ENCODE results near the gene R3HCC1L.
"Not testable (repeated sequence)": the region's sequence is repeated elsewhere in the genome, so short reads cannot be mapped to it uniquely, and the experiment has no call there.

Gene R3HCC1L

GRCh38 chr10:98115031-98115787 is 19.2 kb upstream of the R3HCC1L start:
- Histone ChIP-seq H3K27me3 (peaks cover 54% of the 10 kb centered on the region), H3K9me3 (no peaks in the 10 kb centered on the region), H3K36me3 (no peaks in the 10 kb centered on the region), H3K4me3 (ENCODE audit: low read depth, low read length) (no peak overlapping the region), H3K4me1 (no peaks in the 10 kb centered on the region)
- no peak for TF ChIP-seq CTCF (IDR thresholded peaks at IDR 0.05; ENCODE audit: low read depth, low read length)
- no peak for DNase-seq

GRCh38 chr10:98119891-98120290 is 14.6 kb upstream of the R3HCC1L start:
- TF ChIP-seq CTCF (IDR thresholded peaks at IDR 0.05; ENCODE audit: low read depth, low read length) = no peak
- Histone ChIP-seq H3K9me3 (no peaks in the 10 kb centered on the region; the same call in 1 of the 2 replicates), H3K27me3 (peaks cover 33% of the 10 kb centered on the region), H3K4me1 (no peaks in the 10 kb centered on the region), H3K4me3 (ENCODE audit: low read depth, low read length) (no peak overlapping the region), H3K36me3 (no peaks in the 10 kb centered on the region)
- DNase-seq = no peak

- TF ChIP-seq CTCF (IDR thresholded peaks at IDR 0.05; ENCODE audit: low read depth, low read length) = no peak
- no peaks in the 10 kb centered on the region for H3K36me3 ChIP-seq
- peaks cover 4% of the 10 kb centered on the region for H3K27me3 ChIP-seq
- H3K4me1 ChIP-seq = peaks cover 8% of the 10 kb centered on the region
- H3K9me3 ChIP-seq = no peaks in the 10 kb centered on the region; the same call in 1 of the 2 replicates
- peak; percentile 22 for DNase-seq
- no peak overlapping the region for H3K4me3 ChIP-seq (ENCODE audit: low read depth, low read length)
These were observed 8.4 kb upstream of the R3HCC1L start for GRCh38 chr10:98125940-98126631.

GRCh38 chr10:98128802-98129201 is 5.7 kb upstream of the R3HCC1L start:
- no peaks in the 10 kb centered on the region for H3K27me3 ChIP-seq
- H3K9me3 ChIP-seq = no peaks in the 10 kb centered on the region
- peaks cover 8% of the 10 kb centered on the region for H3K4me1 ChIP-seq
- DNase-seq = no peak
- no peak for TF ChIP-seq CTCF (IDR thresholded peaks at IDR 0.05; ENCODE audit: low read depth, low read length)
- H3K4me3 ChIP-seq (ENCODE audit: low read depth, low read length) = no peak overlapping the region
- no peaks in the 10 kb centered on the region for H3K36me3 ChIP-seq

- no peak for TF ChIP-seq CTCF (IDR thresholded peaks at IDR 0.05; ENCODE audit: low read depth, low read length)
- no peaks in the 10 kb centered on the region for H3K36me3 ChIP-seq
- H3K4me3 ChIP-seq (ENCODE audit: low read depth, low read length) = no peak overlapping the region
- no peak for DNase-seq
- H3K27me3 ChIP-seq = no peaks in the 10 kb centered on the region
- H3K4me1 ChIP-seq = peaks cover under 1% of the 10 kb centered on the region
- H3K9me3 ChIP-seq = no peaks in the 10 kb centered on the region
These were observed 2.8 kb upstream of the R3HCC1L start for GRCh38 chr10:98131619-98132018.

GRCh38 chr10:98133075-98133752 is 1.2 kb upstream of the R3HCC1L start:
- H3K27me3 ChIP-seq; H3K4me1 ChIP-seq; H3K9me3 ChIP-seq; DNase-seq; H3K4me3 ChIP-seq (ENCODE audit: low read depth, low read length); H3K36me3 ChIP-seq: not testable (repeated sequence)

All from BE2C (cell line).